ENCODE data around the gene STK32B. TPM values are rescaled to one million over a fixed set of nuclear protein-coding genes. Genes with fewer than 3 reads are reported as not detected.

STK32B gene
- total and polyA plus RNA-seq, 2 of the 8 experiments (the other 6 are each of a cell fraction or from before 2014, with no cell fraction given) = 2.3 to 2.5 TPM

GRCh38 chr4:5267408-5267807, 216.1 kb downstream of the STK32B start:
- Histone ChIP-seq H3K4me3 (ENCODE audit: extremely low read depth in 1 of 4, insufficient read depth in 2 of 4, low read depth in 3 of 4, low read length in 4 of 4) (no peak overlapping the region), H3K36me3 (ENCODE audit: control insufficient read depth in 2 of 4, insufficient read depth in 4 of 4, low read length in 3 of 4) (no peaks in the 10 kb centered on the region), H2AK5ac (ENCODE audit: low read depth, low read length) (no peak overlapping the region), H3K23ac (ENCODE audit: insufficient read length) (no peak overlapping the region), H2BK20ac (ENCODE audit: low read length) (no peak overlapping the region), H3K4me2 (ENCODE audit: insufficient read depth in 1 of 2, low read depth in 2 of 2, low read length in 2 of 2) (no peak overlapping the region), H3K23me2 (ENCODE audit: low read depth, low read length) (no peaks in the 10 kb centered on the region), H4K20me1 (replicated peaks in 1 of 2; ENCODE audit: control insufficient read depth in 1 of 2, insufficient read depth in 2 of 2, low read length in 2 of 2) (no peaks in the 10 kb centered on the region), H3K27me3 (replicated peaks in 1 of 4; ENCODE audit: control insufficient read depth in 3 of 4, extremely low read depth in 1 of 4, insufficient read depth in 3 of 4, low read length in 3 of 4) (no peaks in the 10 kb centered on the region), H2BK5ac (ENCODE audit: low read depth, low read length) (no peak overlapping the region), H2BK15ac (ENCODE audit: low read length) (no peak overlapping the region), H2BK12ac (ENCODE audit: low read depth, low read length) (no peak overlapping the region), H4K5ac (ENCODE audit: insufficient read length, low read depth, low read length) (no peak overlapping the region), H3K9me3 (ENCODE audit: insufficient read depth in 2 of 2, low read depth in 1 of 2, low read length in 1 of 2) (no peaks in the 10 kb centered on the region), H2AFZ (ENCODE audit: low read length) (no peak overlapping the region), H4K8ac (ENCODE audit: extremely low read depth, insufficient read depth, low read length) (no peak overlapping the region), H4K91ac (replicated peaks; ENCODE audit: insufficient read length, low read length) (no peak overlapping the region), H3K79me2 (ENCODE audit: control insufficient read depth in 1 of 2, insufficient read depth in 2 of 2, low read length in 2 of 2) (no peaks in the 10 kb centered on the region), H3K14ac (ENCODE audit: insufficient read length) (no peak overlapping the region), H3K18ac (ENCODE audit: extremely low read depth, low read length) (no peak overlapping the region), H3K79me1 (ENCODE audit: low read depth, low read length) (no peaks in the 10 kb centered on the region), H3K27ac (ENCODE audit: low read depth, low read length) (no peak overlapping the region), H3K56ac (replicated peaks; ENCODE audit: insufficient read length, low read depth, low read length) (no peak overlapping the region), H3K4me1 (replicated peaks in 1 of 4; ENCODE audit: control insufficient read depth in 3 of 4, insufficient read depth in 4 of 4, low read length in 3 of 4) (no peaks in the 10 kb centered on the region; a peak in 1 of 7 replicates), H3K9ac (replicated peaks in 1 of 4; ENCODE audit: extremely low read depth in 1 of 4, low read depth in 3 of 4, low read length in 3 of 4) (no peak overlapping the region), H2BK120ac (replicated peaks; ENCODE audit: low read depth, low read length) (no peak overlapping the region), H3K4ac (replicated peaks; ENCODE audit: insufficient read length, low read depth, low read length) (no peak overlapping the region)
- FAIRE-seq (no peak), DNase-seq (ENCODE audit: low read depth in 1 of 2, low spot score in 2 of 2) (no peak)
- 97% methylated on average over 8 of the region's 8 CpGs; no CpG with 5 or more reads in 1 of the 2 experiments for WGBS, 2 experiments (ENCODE audit: extremely low coverage in 1 of 2, insufficient coverage in 1 of 2, insufficient read length in 1 of 2, insufficient replicate concordance in 2 of 2, low coverage in 1 of 2, low lambda C conversion rate in 2 of 2, missing lambda C conversion rate in 1 of 2)
- ChIA-PET CTCF (ENCODE audit: partially characterized antibody) (interaction anchor here (0.7 kb wide), 1 partner anchor 11 kb away, joined by 3 read pairs; no protein-coding TSS in a partner anchor), POLR2A (ENCODE audit: partially characterized antibody) (no interaction called here)
- TF ChIP-seq CTBP2 (IDR thresholded peaks at IDR 0.05; ENCODE audit: borderline replicate concordance, insufficient read depth, insufficient read length, low read length) (no peak), KDM1A (IDR thresholded peaks at IDR 0.05; ENCODE audit: borderline replicate concordance, low read length) (no peak), TCF12 (IDR thresholded peaks at IDR 0.05; ENCODE audit: low read depth, low read length) (no peak), NANOG (IDR thresholded peaks at IDR 0.05; ENCODE audit: insufficient read depth, low read depth, low read length, poor library complexity, severe bottlenecking) (no peak)

All from H1 (cell line).